GM12873 (cell line): ENCODE results near the gene CYTH3.

Experiments
- TF ChIP-seq, protein P1 (sequence below): IDR thresholded peaks from 2 replicates; pipeline ENCODE4 v1.5.1; 2012; ENCODE audit warnings: low read depth, mild to moderate bottlenecking, moderate library complexity, low read length, control low read depth; ENCODE audit not compliant: insufficient read depth; ENCODE audit errors: missing control alignments

The CYTH3 gene

DNA sequence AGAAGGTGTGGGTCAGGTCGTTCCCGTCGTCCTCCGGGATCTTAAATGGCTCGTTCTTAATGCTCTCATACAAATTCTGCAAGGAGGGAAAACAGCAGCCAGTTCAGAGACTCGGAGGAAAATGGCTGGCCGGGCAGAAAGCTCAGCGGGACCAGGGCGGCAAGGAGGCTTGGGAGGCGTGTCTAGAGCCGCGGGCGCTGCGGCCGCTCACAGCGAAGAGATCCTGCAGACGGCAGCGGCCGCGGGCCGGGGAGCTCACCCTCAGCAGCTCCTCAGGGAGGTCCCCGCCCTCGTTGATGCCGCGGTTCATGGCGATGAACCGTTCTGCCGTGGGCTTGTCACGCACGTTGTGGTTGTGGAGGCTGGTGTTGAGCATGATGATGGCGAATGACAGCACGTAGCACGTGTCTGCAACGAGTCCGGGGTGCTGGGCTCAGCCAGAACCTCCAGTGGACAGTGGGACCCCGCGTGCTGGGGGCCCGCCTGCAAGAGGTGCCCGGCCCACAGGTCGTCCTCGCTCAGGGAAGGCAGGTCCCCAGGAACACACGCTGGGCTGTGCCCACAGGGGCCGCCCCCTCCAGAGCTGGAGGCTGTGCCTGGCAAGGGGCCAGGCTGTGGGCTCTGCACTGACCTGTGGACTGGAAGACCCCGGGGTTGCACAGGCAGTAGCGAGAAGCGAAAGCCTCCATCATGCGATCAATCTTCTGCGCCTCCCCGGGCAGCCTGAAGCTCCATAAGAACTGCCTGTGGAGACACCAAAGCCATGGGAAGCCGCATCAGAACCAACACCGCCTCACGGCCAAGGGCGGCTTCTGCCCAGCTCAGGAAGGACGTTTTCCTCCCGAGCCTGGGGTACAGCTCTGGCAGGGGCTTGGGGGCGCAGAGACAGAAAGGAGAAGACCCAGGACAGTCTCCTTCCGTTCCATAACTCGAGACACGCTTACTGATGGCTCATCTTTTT, 101.6 kb downstream of the CYTH3 start:
- TF ChIP-seq, protein P1, sequence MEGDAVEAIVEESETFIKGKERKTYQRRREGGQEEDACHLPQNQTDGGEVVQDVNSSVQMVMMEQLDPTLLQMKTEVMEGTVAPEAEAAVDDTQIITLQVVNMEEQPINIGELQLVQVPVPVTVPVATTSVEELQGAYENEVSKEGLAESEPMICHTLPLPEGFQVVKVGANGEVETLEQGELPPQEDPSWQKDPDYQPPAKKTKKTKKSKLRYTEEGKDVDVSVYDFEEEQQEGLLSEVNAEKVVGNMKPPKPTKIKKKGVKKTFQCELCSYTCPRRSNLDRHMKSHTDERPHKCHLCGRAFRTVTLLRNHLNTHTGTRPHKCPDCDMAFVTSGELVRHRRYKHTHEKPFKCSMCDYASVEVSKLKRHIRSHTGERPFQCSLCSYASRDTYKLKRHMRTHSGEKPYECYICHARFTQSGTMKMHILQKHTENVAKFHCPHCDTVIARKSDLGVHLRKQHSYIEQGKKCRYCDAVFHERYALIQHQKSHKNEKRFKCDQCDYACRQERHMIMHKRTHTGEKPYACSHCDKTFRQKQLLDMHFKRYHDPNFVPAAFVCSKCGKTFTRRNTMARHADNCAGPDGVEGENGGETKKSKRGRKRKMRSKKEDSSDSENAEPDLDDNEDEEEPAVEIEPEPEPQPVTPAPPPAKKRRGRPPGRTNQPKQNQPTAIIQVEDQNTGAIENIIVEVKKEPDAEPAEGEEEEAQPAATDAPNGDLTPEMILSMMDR: no peak

DNA sequence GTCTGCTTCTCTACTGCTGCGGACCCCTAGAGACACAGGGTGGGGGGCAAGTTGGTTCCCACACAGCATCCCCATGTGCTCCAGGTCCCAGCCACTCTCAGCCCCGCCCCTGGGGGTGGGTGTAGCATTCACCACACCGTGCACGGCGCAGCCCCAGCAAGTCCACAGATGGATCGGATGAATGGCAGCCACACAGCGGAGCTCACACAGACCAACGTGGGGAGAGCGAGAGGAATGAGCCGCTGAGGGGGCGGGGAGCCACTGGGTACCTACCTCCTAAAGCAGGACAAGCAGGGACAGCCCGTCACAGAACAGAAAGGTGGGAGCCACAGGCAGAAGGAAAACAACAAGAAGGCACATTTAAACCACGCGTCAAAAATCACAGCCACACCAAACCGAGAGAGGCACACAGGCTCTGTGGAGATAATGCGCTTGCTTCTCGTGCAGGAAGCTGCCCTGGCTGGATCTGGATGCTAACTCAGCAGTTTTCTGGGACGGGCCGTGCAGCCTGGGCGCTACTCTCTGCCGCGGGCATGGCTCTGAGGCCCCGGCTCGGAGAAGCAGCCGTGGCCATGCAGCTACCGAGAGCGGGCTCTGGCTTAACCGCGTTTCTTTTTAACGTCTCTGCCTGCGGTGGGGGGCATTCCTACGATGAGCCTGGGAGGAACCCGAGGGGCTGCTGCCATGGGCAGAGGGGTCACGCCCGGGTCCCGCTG, 102.5 kb downstream of the CYTH3 start:
- TF ChIP-seq, protein P1: no peak

GRCh38 chr7:6168477-6168868, 104.0 kb downstream of the CYTH3 start:
- TF ChIP-seq, protein P1: no peak

DNA sequence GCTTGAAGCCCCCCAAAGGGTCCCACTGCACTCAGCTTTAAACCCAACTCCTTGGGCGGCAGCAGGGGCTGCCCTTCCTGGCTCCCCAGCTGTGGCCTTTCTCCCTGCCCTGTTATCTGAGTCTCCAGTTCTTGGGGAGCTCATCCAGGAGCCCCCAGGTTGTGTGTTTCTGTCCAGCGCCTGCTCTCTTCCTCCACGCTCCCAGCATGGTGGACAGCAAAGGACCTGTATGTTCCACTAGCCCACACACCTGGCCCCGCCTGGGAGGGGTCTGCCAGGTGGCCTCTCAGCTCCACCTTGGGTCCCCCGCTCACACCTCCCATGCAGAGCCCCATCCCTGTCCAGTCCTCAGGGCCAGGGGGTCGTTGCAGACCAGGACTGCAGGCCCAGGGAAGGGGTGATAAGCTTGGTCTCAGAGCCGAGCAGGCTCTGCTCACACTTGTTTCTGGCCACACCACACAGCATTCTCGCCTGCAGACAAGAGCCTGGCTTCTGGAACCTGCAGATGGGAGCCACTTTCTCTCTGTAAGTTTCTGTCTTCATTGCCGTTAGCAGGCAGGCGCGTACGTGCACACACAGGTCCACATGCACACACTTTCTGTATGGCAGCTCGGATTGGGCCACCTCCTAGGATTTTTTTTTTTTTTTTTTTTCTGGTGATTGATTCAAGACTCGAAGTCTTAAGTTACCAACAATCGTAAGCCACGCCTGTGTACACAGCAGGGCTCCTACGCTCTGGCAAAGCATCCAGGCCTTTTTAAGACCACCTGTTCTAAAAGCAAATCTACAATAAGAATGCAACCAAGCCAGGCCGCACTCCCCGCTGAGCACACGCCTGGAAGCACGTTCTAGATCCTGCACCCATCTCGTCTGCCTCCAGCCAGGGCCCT, 104.6 kb downstream of the CYTH3 start:
- TF ChIP-seq, protein P1: no peak

GRCh38 chr7:6167004-6167551, 105.3 kb downstream of the CYTH3 start:
- TF ChIP-seq, protein P1: no peak

- TF ChIP-seq, protein P1: no peak
Measured at GRCh38 chr7:6166443-6166891, 106.0 kb downstream of the CYTH3 start.
